Left lung (tissue), 10 donors: ENCODE data around the gene ASTE1. TPM values are rescaled to one million over a fixed set of nuclear protein-coding genes. Genes with fewer than 3 reads are reported as not detected.
"Not testable (repeated sequence)": the region's sequence is repeated elsewhere in the genome, so short reads cannot be mapped to it uniquely, and the experiment has no call there.

Experiments
- ATAC-seq: fragments of 200-7000 bp; cut with Tn5 transposase; one replicate; pipeline ENCODE4 v1.9.1; 2020; ENCODE audit warnings: moderate library complexity
- DNase-seq, 4 donors: peaks; one replicate each; pipeline ENCODE4 v3.0.0-alpha.2; 2013 to 2020
- H3K27ac ChIP-seq, 2 donors: fragments of 200-600 bp; sonication (generic) in 1 of 2; one replicate each; pipeline versions ENCODE4 v1.5.0 to v1.8.0; 2020 to 2021
- H3K27me3 ChIP-seq, 2 donors: fragments of 200-600 bp; sonication (generic) in 1 of 2; one replicate each; pipeline versions ENCODE4 v1.5.0 to v1.8.0; 2020 to 2021
- H3K36me3 ChIP-seq, 2 donors: fragments of 200-600 bp; sonication (generic) in 1 of 2; one replicate each; pipeline versions ENCODE4 v1.5.0 to v1.8.0; 2020 to 2021
- H3K4me1 ChIP-seq, 2 donors: fragments of 200-600 bp; one replicate each; pipeline ENCODE4 v1.8.0; 2021
- H3K4me3 ChIP-seq, 2 donors: fragments of 200-600 bp; sonication (generic) in 1 of 2; one replicate each; pipeline versions ENCODE4 v1.5.0 to v1.8.0; 2020 to 2021; ENCODE audit warnings: mild to moderate bottlenecking in 1 of 2
- H3K9me3 ChIP-seq, 2 donors: fragments of 200-600 bp; sonication (generic) in 1 of 2; one replicate each; pipeline versions ENCODE4 v1.5.0 to v1.8.0; 2020 to 2021
- CTCF ChIP-seq, 2 donors: fragments of 200-600 bp; sonication (generic) in 1 of 2; IDR thresholded peaks; one replicate each; pipeline versions ENCODE4 v1.5.0 to v1.8.0; 2021; ENCODE audit warnings: antibody characterized with exemption in 2 of 2
- intact Hi-C, 2 donors: fragments of 100-400 bp; cut with DNase I; formaldehyde crosslinking; loops; one replicate each; pipeline versions ENCODE4 v1.11.2 to v1.14.2; 2022
- polyA plus RNA-seq, 6 donors: library from polyadenylated mRNA; unstranded; fragments of 120-200 nt; gene quantifications; one replicate each; pipeline ENCODE4 v1.2.1, GENCODE V29; 2013; ENCODE audit not compliant: insufficient read length in 6 of 6
- total RNA-seq, 2 donors: library from RNA; stranded (reverse); fragmentation: NEBNext Ultra II Directional; extraction: Animal tissue kit (Norgen Biotek cat#: 25700); gene quantifications; one replicate each; pipeline ENCODE4 v1.2.1, GENCODE V29; 2021
- donor health status: DM: no; HTN: yes; CAD: no.
- donor health status: DM: no; HTN: no; CAD: no.

The ASTE1 gene
- total and polyA plus RNA-seq, 8 donors: 5.1 to 15.3 (median 13.5) TPM

GRCh38 chr3:131067983-131068382 is 41.4 kb upstream of the ASTE1 start:
- Histone ChIP-seq H3K4me3 (no peak overlapping the region), H3K9me3 (no peaks in the 10 kb centered on the region), H3K4me1 (no peaks in the 10 kb centered on the region), H3K27ac (no peak overlapping the region), H3K36me3 (no peaks in the 10 kb centered on the region), H3K27me3 (no peaks in the 10 kb centered on the region)
- DNase-seq: no peak
- TF ChIP-seq CTCF (IDR thresholded peaks at IDR 0.05): no peak
- intact Hi-C loops: no loop called here
- ATAC-seq: no peak

- H3K27ac ChIP-seq: no peak overlapping the region
- peak in 1 of 2 donors; percentile 17 for TF ChIP-seq CTCF (IDR thresholded peaks at IDR 0.05)
- no peaks in the 10 kb centered on the region for H3K27me3 ChIP-seq
- ATAC-seq: no peak
- H3K9me3 ChIP-seq: no peaks in the 10 kb centered on the region
- intact Hi-C loops: no loop called here
- no peaks in the 10 kb centered on the region for H3K4me1 ChIP-seq
- no peak for DNase-seq
- no peaks in the 10 kb centered on the region for H3K36me3 ChIP-seq
- H3K4me3 ChIP-seq: no peak overlapping the region
These were observed 26.6 kb upstream of the ASTE1 start for GRCh38 chr3:131053043-131053859.

- intact Hi-C loops: no loop called here
- Histone ChIP-seq H3K27me3 (no peaks in the 10 kb centered on the region), H3K9me3 (no peaks in the 10 kb centered on the region), H3K4me3 (no peak overlapping the region), H3K4me1 (no peaks in the 10 kb centered on the region), H3K36me3 (no peaks in the 10 kb centered on the region), H3K27ac (no peak overlapping the region)
- no peak for TF ChIP-seq CTCF (IDR thresholded peaks at IDR 0.05)
- DNase-seq (no peak), ATAC-seq (no peak)
These were observed 23.4 kb upstream of the ASTE1 start for GRCh38 chr3:131050001-131050400.

DNA sequence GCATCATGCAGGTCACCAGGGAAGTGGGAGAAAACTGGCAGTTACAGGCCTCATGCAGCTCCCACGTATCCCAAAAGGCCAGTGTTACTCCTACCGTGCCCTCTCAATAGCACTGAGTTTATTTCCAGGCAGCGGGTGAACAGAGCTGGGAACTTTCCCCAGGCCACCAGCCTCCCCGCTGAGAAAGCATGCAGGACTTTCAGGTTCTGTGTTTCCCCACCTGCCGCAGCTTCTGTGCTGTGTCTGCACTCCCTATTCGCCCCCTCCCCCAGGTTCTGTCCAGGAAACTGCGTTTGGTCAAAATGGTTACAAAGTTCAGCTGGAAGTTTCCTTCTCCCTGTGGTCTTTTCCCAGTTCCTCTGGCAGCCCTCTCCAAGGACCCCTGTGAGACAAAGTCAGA is 21.4 kb upstream of the ASTE1 start:
- no peaks in the 10 kb centered on the region for H3K4me1 ChIP-seq
- no peak for TF ChIP-seq CTCF (IDR thresholded peaks at IDR 0.05)
- intact Hi-C loops: no loop called here
- ATAC-seq: no peak
- no peak overlapping the region for H3K4me3 ChIP-seq
- H3K9me3 ChIP-seq: no peaks in the 10 kb centered on the region
- H3K36me3 ChIP-seq: no peaks in the 10 kb centered on the region
- no peak overlapping the region for H3K27ac ChIP-seq
- no peak for DNase-seq
- no peaks in the 10 kb centered on the region for H3K27me3 ChIP-seq

GRCh38 chr3:131047582-131047981 is 21.0 kb upstream of the ASTE1 start:
- Histone ChIP-seq H3K27me3 (no peaks in the 10 kb centered on the region), H3K27ac (no peak overlapping the region), H3K4me1 (no peaks in the 10 kb centered on the region), H3K36me3 (no peaks in the 10 kb centered on the region), H3K4me3 (no peak overlapping the region), H3K9me3 (no peaks in the 10 kb centered on the region)
- intact Hi-C loops: no loop called here
- no peak for TF ChIP-seq CTCF (IDR thresholded peaks at IDR 0.05)
- ATAC-seq (no peak), DNase-seq (no peak)

GRCh38 chr3:131042271-131042985 is 15.8 kb upstream of the ASTE1 start:
- ATAC-seq, H3K36me3 ChIP-seq, DNase-seq, H3K4me3 ChIP-seq, H3K27ac ChIP-seq, intact Hi-C loops, H3K27me3 ChIP-seq, H3K4me1 ChIP-seq, H3K9me3 ChIP-seq: not testable (repeated sequence)
